Loucy (cell line): Measurements from ENCODE around the gene NBPF20.
"Not testable (repeated sequence)": the region's sequence is repeated elsewhere in the genome, so short reads cannot be mapped to it uniquely, and the experiment has no call there.

Experiments
- CTCF ChIP-seq: fragments of 200-600 bp; sonication (generic); conservative IDR thresholded peaks from 2 replicates; pipeline ENCODE4 v1.5.1; 2014; ENCODE audit warnings: mild to moderate bottlenecking, antibody characterized with exemption, low read length
- EZH2phosphoT487 ChIP-seq: fragments of 200-600 bp; IDR thresholded peaks from 2 replicates; pipeline ENCODE4 v1.6.1; 2018; ENCODE audit warnings: antibody characterized with exemption, mild to moderate bottlenecking, moderate library complexity, borderline replicate concordance

- not testable (repeated sequence) for TF ChIP-seq CTCF, EZH2phosphoT487
Measured at GRCh38 chr1:145464708-145465336, 39.4 kb upstream of the NBPF20 start.
